HL-60 (cell line): Measurements from ENCODE around the gene ACVR1B.

Experiments
- DNase-seq, 2 experiments: peaks; one replicate each; pipeline ENCODE4 v3.0.0-alpha.2; 2010 to 2020; ENCODE audit warnings: low read depth in 1 of 2, low spot score in 1 of 2
- H3K27ac ChIP-seq: fragments of 250-450 bp; sonication (Bioruptor Pico); replicated peaks from 2 replicates; pipeline ENCODE4 v1.5.1; 2020; ENCODE audit warnings: mild to moderate bottlenecking, moderate library complexity
- H3K27me3 ChIP-seq: fragments of 250-450 bp; sonication (Bioruptor Pico); 2 replicates; pipeline ENCODE4 v1.5.1; 2021; ENCODE audit warnings: mild to moderate bottlenecking, moderate library complexity; ENCODE audit not compliant: insufficient read depth, poor library complexity, severe bottlenecking
- H3K4me3 ChIP-seq: replicated peaks from 2 replicates; pipeline ENCODE4 v1.5.1; 2011; ENCODE audit warnings: mild to moderate bottlenecking, control low read depth, low read length; ENCODE audit not compliant: insufficient read depth
- GABPA ChIP-seq: IDR thresholded peaks from 2 replicates; pipeline ENCODE4 v1.6.1; 2012; ENCODE audit warnings: low read depth
- POLR2AphosphoS5 ChIP-seq: IDR thresholded peaks from 2 replicates; pipeline ENCODE4 v1.6.1; 2012; ENCODE audit warnings: low read depth
- SPI1 ChIP-seq: IDR thresholded peaks from 2 replicates; pipeline ENCODE4 v1.6.1; 2012; ENCODE audit warnings: low read depth, mild to moderate bottlenecking, borderline replicate concordance
- TF ChIP-seq, protein P1 (sequence below): IDR thresholded peaks from 2 replicates; pipeline ENCODE4 v1.6.1; 2012; ENCODE audit warnings: low read depth; ENCODE audit not compliant: insufficient replicate concordance
- TF ChIP-seq, protein P2 (sequence below): IDR thresholded peaks from one replicate; pipeline ENCODE4 v1.5.1; 2011; ENCODE audit warnings: low read length, control low read depth, inconsistent platforms; ENCODE audit not compliant: insufficient read depth

ACVR1B gene

GRCh38 chr12:51950682-51951198, 759 bp upstream of the ACVR1B start:
- H3K4me3 ChIP-seq: peak overlapping the region; percentile 63
- DNase-seq: no peak
- peak overlapping the region; percentile 5; the same call in 1 of the 2 replicates for H3K27ac ChIP-seq
- peaks cover 3% of the 10 kb centered on the region for H3K27me3 ChIP-seq
- TF ChIP-seq GABPA: no peak

DNA sequence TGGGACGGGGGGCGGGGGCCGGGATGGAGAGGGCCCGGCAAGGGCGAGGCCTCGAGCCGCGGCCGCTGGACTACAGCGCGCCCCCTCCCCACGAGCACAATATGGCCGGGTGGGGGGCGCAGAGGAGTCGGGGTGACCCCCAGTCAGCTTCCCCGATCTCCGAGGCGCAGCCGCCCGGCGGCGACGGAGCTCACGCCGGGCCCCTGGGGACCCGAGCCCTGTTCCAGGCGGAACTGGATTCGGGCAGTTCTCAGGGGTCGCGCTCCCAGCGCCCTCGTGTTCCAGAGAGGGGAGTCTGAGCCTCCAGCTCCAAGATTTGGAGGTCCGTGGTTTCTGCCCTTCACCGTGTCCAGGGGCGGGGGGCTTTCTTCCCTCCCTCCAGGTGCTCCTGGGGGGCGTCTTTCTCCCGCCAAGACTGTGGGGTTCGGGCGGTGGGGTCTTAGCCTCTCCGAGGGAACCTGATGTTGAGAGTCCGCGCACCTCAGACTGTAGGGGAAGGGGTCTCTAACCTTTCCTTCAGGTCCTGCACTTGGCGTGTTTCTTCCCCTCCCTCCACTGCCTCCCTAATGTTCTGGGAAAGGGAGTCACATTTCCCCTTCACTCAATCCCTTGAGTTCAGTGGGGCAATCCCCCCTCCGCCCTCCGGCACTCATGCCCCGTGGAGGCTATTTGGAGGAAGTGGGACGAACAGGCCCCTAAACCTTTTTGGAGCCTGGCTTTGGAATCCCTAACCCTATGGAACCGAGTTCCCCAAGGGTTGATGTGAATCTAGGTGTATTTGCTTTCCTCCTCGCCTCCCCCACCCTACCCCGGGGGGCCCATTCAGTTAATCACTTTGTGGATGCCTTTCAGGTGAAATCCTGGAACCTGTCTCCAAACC, 584 bp downstream of the ACVR1B start:
- Histone ChIP-seq H3K4me3 (peak overlapping the region; percentile 86), H3K27ac (peak overlapping the region; percentile 75), H3K27me3 (peaks cover 3% of the 10 kb centered on the region)
- DNase-seq: no peak
- TF ChIP-seq SPI1 (peak; percentile 38; the same call in 1 of the 2 replicates), GABPA (no peak)

DNA sequence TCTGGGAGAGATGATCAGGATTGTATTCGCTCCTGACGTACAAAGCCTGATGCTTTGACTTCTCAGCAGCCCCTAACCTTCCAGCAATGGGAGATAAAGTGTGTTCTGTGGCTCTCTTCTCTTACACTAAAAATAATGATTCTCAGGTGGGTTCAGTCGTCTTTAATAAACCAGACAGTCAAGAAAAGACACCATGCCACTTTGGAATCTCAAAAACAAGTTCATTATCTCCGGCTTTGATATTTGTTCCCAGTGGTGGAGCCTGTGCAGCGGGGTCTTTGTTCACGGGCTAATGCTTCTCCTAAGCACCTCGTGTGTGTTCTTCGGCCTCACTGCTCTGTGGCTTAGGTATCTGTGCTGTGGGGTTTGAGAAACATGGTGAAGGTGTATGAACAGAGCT, 1.6 kb downstream of the ACVR1B start:
- Histone ChIP-seq H3K27me3 (peaks cover 3% of the 10 kb centered on the region), H3K27ac (no peak overlapping the region), H3K4me3 (peak overlapping the region; percentile 86)
- TF ChIP-seq POLR2AphosphoS5: no peak
- TF ChIP-seq SPI1: no peak
- TF ChIP-seq, protein P1, sequence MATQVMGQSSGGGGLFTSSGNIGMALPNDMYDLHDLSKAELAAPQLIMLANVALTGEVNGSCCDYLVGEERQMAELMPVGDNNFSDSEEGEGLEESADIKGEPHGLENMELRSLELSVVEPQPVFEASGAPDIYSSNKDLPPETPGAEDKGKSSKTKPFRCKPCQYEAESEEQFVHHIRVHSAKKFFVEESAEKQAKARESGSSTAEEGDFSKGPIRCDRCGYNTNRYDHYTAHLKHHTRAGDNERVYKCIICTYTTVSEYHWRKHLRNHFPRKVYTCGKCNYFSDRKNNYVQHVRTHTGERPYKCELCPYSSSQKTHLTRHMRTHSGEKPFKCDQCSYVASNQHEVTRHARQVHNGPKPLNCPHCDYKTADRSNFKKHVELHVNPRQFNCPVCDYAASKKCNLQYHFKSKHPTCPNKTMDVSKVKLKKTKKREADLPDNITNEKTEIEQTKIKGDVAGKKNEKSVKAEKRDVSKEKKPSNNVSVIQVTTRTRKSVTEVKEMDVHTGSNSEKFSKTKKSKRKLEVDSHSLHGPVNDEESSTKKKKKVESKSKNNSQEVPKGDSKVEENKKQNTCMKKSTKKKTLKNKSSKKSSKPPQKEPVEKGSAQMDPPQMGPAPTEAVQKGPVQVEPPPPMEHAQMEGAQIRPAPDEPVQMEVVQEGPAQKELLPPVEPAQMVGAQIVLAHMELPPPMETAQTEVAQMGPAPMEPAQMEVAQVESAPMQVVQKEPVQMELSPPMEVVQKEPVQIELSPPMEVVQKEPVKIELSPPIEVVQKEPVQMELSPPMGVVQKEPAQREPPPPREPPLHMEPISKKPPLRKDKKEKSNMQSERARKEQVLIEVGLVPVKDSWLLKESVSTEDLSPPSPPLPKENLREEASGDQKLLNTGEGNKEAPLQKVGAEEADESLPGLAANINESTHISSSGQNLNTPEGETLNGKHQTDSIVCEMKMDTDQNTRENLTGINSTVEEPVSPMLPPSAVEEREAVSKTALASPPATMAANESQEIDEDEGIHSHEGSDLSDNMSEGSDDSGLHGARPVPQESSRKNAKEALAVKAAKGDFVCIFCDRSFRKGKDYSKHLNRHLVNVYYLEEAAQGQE: no peak
- TF ChIP-seq GABPA: no peak
- TF ChIP-seq, protein P2, sequence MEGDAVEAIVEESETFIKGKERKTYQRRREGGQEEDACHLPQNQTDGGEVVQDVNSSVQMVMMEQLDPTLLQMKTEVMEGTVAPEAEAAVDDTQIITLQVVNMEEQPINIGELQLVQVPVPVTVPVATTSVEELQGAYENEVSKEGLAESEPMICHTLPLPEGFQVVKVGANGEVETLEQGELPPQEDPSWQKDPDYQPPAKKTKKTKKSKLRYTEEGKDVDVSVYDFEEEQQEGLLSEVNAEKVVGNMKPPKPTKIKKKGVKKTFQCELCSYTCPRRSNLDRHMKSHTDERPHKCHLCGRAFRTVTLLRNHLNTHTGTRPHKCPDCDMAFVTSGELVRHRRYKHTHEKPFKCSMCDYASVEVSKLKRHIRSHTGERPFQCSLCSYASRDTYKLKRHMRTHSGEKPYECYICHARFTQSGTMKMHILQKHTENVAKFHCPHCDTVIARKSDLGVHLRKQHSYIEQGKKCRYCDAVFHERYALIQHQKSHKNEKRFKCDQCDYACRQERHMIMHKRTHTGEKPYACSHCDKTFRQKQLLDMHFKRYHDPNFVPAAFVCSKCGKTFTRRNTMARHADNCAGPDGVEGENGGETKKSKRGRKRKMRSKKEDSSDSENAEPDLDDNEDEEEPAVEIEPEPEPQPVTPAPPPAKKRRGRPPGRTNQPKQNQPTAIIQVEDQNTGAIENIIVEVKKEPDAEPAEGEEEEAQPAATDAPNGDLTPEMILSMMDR: no peak
- DNase-seq: no peak

DNA sequence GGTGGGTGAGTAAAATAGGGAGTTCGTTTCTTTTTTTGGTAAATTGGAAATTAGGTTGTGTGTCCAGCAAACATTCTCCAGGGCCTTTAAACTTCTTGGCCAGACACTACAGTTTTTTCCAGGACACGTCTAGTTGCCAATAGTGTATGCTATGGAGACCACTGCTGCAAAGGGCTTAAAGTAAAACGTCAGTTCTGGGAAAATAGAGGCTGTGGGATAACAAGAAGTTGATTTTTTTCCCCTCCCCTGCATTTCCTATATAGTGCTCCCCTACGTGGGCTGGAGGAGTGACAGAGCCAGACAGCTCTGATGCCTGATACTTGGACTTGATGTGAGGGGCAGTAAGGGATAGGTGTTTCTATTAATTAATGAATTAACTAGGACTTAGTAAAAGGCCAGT, 2.4 kb downstream of the ACVR1B start:
- no peak for DNase-seq
- Histone ChIP-seq H3K27ac (no peak overlapping the region), H3K27me3 (peaks cover 3% of the 10 kb centered on the region), H3K4me3 (no peak overlapping the region)
- TF ChIP-seq, protein P2: no peak
- TF ChIP-seq, protein P1: no peak
- TF ChIP-seq GABPA: no peak
- no peak for TF ChIP-seq POLR2AphosphoS5
- no peak for TF ChIP-seq SPI1
